Measurements from ENCODE around the gene MAP1B.

- no peak for TF ChIP-seq POLR2A (IDR thresholded peaks at IDR 0.05; ENCODE audit: low read depth, low read length)
- no peak for TF ChIP-seq CTCF (conservative IDR thresholded peaks at IDR 0.05; ENCODE audit: low read depth, low read length)
- no peak for TF ChIP-seq USF2 (IDR thresholded peaks at IDR 0.05; ENCODE audit: low read depth, low read length)
- no peak for TF ChIP-seq MAFK (IDR thresholded peaks at IDR 0.05; ENCODE audit: low read depth, low read length)
- no peak for TF ChIP-seq NFE2L2 (IDR thresholded peaks at IDR 0.05; ENCODE audit: low read depth, low read length)
- no peak for TF ChIP-seq FOS (IDR thresholded peaks at IDR 0.05; ENCODE audit: low read depth, low read length)
- no peak for TF ChIP-seq RCOR1 (IDR thresholded peaks at IDR 0.05; ENCODE audit: insufficient replicate concordance, low read length)
- TF ChIP-seq CEBPB (IDR thresholded peaks at IDR 0.05; ENCODE audit: low read depth, low read length), result no peak
- TF ChIP-seq MXI1 (IDR thresholded peaks at IDR 0.05; ENCODE audit: borderline replicate concordance, low read depth, low read length), result no peak
These were observed 144.7 kb downstream of the MAP1B start for GRCh38 chr5:72252008-72252407.
